ENCODE measurements around the gene FHOD1. TPM values are rescaled to one million over a fixed set of nuclear protein-coding genes. Genes with fewer than 3 reads are reported as not detected.

The FHOD1 gene
- total and polyA plus RNA-seq, 2 of the 13 experiments (the other 11 are each of a cell fraction or from before 2014, with no cell fraction given): 20.0 to 20.8 TPM

GRCh38 chr16:67210069-67210937, 37.0 kb downstream of the FHOD1 start (continued):
- TF ChIP-seq STAG1 (CRISPR knock-in tag; IDR thresholded peaks at IDR 0.05) (peak; percentile 57), XBP1 (CRISPR knock-in tag; IDR thresholded peaks at IDR 0.05) (no peak), AHDC1 (CRISPR knock-in tag; IDR thresholded peaks at IDR 0.05; ENCODE audit: borderline replicate concordance) (no peak), ZSCAN29 (CRISPR knock-in tag; conservative IDR thresholded peaks at IDR 0.05) (no peak), ZNF703 (CRISPR knock-in tag; IDR thresholded peaks at IDR 0.05; ENCODE audit: borderline replicate concordance) (no peak), TRIM24 (CRISPR knock-in tag; IDR thresholded peaks at IDR 0.05) (no peak), HMGA1 (CRISPR knock-in tag; conservative IDR thresholded peaks at IDR 0.05) (no peak), ATAD3A (CRISPR knock-in tag; IDR thresholded peaks at IDR 0.05) (no peak), BRD4 (CRISPR knock-in tag; IDR thresholded peaks at IDR 0.05) (no peak; the same call in 1 of the 2 replicates), RBAK (CRISPR knock-in tag; IDR thresholded peaks at IDR 0.05) (no peak), ZNF207 (IDR thresholded peaks at IDR 0.05; ENCODE audit: borderline replicate concordance) (no peak), HES4 (CRISPR knock-in tag; IDR thresholded peaks at IDR 0.05; ENCODE audit: borderline replicate concordance) (no peak), ZNF775 (CRISPR knock-in tag; IDR thresholded peaks at IDR 0.05; ENCODE audit: borderline replicate concordance) (no peak), BRF2 (CRISPR knock-in tag; IDR thresholded peaks at IDR 0.05) (no peak), PLRG1 (conservative IDR thresholded peaks at IDR 0.05) (no peak), NR0B2 (CRISPR knock-in tag; IDR thresholded peaks at IDR 0.05) (no peak), TAF1 (CRISPR knock-in tag; IDR thresholded peaks at IDR 0.05) (no peak), RXRB (CRISPR knock-in tag; IDR thresholded peaks at IDR 0.05; ENCODE audit: borderline replicate concordance) (peak; percentile 4; the same call in 1 of the 2 replicates), CBX2 (IDR thresholded peaks at IDR 0.05; ENCODE audit: low read depth, low read length) (no peak), CBX2 (CRISPR knock-in tag; IDR thresholded peaks at IDR 0.05; ENCODE audit: low read depth) (no peak)
- TF ChIP-seq, protein P1, sequence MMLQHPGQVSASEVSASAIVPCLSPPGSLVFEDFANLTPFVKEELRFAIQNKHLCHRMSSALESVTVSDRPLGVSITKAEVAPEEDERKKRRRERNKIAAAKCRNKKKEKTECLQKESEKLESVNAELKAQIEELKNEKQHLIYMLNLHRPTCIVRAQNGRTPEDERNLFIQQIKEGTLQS (CRISPR knock-in tag; IDR thresholded peaks at IDR 0.05): peak; percentile 10; the same call in 1 of the 2 replicates
